ENCODE data around the gene ZNF550.
A peak's percentile ranks its signal among the peaks of the same experiment; 100 is the strongest.

Gene ZNF550

GRCh38 chr19:57559404-57560025 lies at the start of gene ZNF550:
Gene ZNF550, minus strand, starts transcription at chr19:57559863. Its CDS starts 181 bp downstream, at chr19:57559682.
- peak; percentile 75 to 84 for DNase-seq (ENCODE audit: low read depth in 2 of 2)

- DNase-seq (ENCODE audit: low read depth in 2 of 2): no peak
Observed at GRCh38 chr19:57606931-57607330, 47.3 kb upstream of the ZNF550 start.

GRCh38 chr19:57599761-57600383 lies 40.2 kb upstream of the ZNF550 start, which contains the start of gene ZNF530:
Gene ZNF530, plus strand, starts transcription at chr19:57599885. Its CDS starts 4,461 bp downstream, at chr19:57604346.
- DNase-seq (ENCODE audit: low read depth in 2 of 2): peak; percentile 85 to 88

- DNase-seq (ENCODE audit: low read depth in 2 of 2): no peak
Observed at GRCh38 chr19:57599377-57599760, 39.7 kb upstream of the ZNF550 start.

- no peak for DNase-seq (ENCODE audit: low read depth in 2 of 2)
Observed at GRCh38 chr19:57587529-57587928, 27.9 kb upstream of the ZNF550 start.

- peak; percentile 61 to 79 for DNase-seq (ENCODE audit: low read depth in 2 of 2)
Observed at GRCh38 chr19:57583521-57584416, 24.1 kb upstream of the ZNF550 start, which contains the start of gene ZIK1. Gene ZIK1, plus strand, starts transcription at chr19:57584145. Its CDS starts 212 bp downstream, at chr19:57584357.

GRCh38 chr19:57583104-57583520 lies 23.4 kb upstream of the ZNF550 start:
- DNase-seq (ENCODE audit: low read depth in 2 of 2): no peak

- DNase-seq (ENCODE audit: low read depth in 2 of 2): peak; percentile 85 to 93
Observed at GRCh38 chr19:57578487-57579205, 19.0 kb upstream of the ZNF550 start, which contains the start of gene ZNF416. Gene ZNF416, minus strand, starts transcription at chr19:57578911. Its CDS starts 207 bp downstream, at chr19:57578704.

- DNase-seq (ENCODE audit: low read depth in 2 of 2): no peak
Observed at GRCh38 chr19:57576661-57577060, 17.0 kb upstream of the ZNF550 start.

- DNase-seq (ENCODE audit: low read depth in 2 of 2): no peak
Observed at GRCh38 chr19:57572415-57572947, 12.8 kb upstream of the ZNF550 start.

- no peak for DNase-seq (ENCODE audit: low read depth in 2 of 2)
Observed at GRCh38 chr19:57570707-57571106, 11.0 kb upstream of the ZNF550 start.

- DNase-seq (ENCODE audit: low read depth in 2 of 2): no peak
Observed at GRCh38 chr19:57566396-57567265, 7.0 kb upstream of the ZNF550 start.

GRCh38 chr19:57563547-57563946 lies 3.9 kb upstream of the ZNF550 start:
- DNase-seq (ENCODE audit: low read depth in 2 of 2): no peak

- DNase-seq (ENCODE audit: low read depth in 2 of 2): no peak
Observed at GRCh38 chr19:57560049-57560491, 407 bp upstream of the ZNF550 start.

GRCh38 chr19:57559008-57559403 lies 657 bp downstream of the ZNF550 start:
- DNase-seq (ENCODE audit: low read depth in 2 of 2): no peak

GRCh38 chr19:57558525-57558924 lies 1.1 kb downstream of the ZNF550 start:
- DNase-seq (ENCODE audit: low read depth in 2 of 2): no peak

- DNase-seq (ENCODE audit: low read depth in 2 of 2): no peak
Observed at GRCh38 chr19:57557659-57558058, 2.0 kb downstream of the ZNF550 start.

- no peak for DNase-seq (ENCODE audit: low read depth in 2 of 2)
Observed at GRCh38 chr19:57552432-57552831, 7.2 kb downstream of the ZNF550 start.

- no peak for DNase-seq (ENCODE audit: low read depth in 2 of 2)
Observed at GRCh38 chr19:57546513-57546912, 13.2 kb downstream of the ZNF550 start.

GRCh38 chr19:57537953-57538547 lies 21.6 kb downstream of the ZNF550 start:
- DNase-seq (ENCODE audit: low read depth in 2 of 2): no peak

All from stimulated activated CD4-positive, alpha-beta T cell treated with anti-CD3 and anti-CD28 coated beads, Interleukin-4, amount 100 ng/mL, for 48 hours (primary cell).